Gastroesophageal sphincter (tissue), 3 donors: ENCODE measurements around the gene CD79B.
"Not testable (repeated sequence)": the region's sequence is repeated elsewhere in the genome, so short reads cannot be mapped to it uniquely, and the experiment has no call there.

Source experiments
- CTCF ChIP-seq, 4 experiments: fragments of 200-600 bp in 2 of 4; fragments of 450-650 bp in 2 of 4; sonication (generic) in 1 of 4; IDR thresholded peaks; one replicate each; pipeline ENCODE4 v1.5.1; 2017 to 2019; ENCODE audit warnings: antibody characterized with exemption in 4 of 4, mild to moderate bottlenecking in 2 of 4, moderate library complexity in 2 of 4
- EP300 ChIP-seq: sonication (generic); formaldehyde crosslinking; IDR thresholded peaks from one replicate; pipeline ENCODE4 v1.6.1; 2017; ENCODE audit warnings: antibody characterized with exemption, mild to moderate bottlenecking
- POLR2A ChIP-seq, 2 donors: fragments of 450-650 bp; IDR thresholded peaks; one replicate each; pipeline ENCODE4 v1.6.1; 2017; ENCODE audit warnings: antibody characterized with exemption in 2 of 2, mild to moderate bottlenecking in 2 of 2, moderate library complexity in 1 of 2

- TF ChIP-seq EP300; CTCF (IDR thresholded peaks at IDR 0.05); POLR2A (IDR thresholded peaks at IDR 0.05): not testable (repeated sequence)
These were observed 47.0 kb downstream of the CD79B start for GRCh38 chr17:63885119-63885518.
